ENCODE data around the gene FMNL2. TPM values are rescaled to one million over a fixed set of nuclear protein-coding genes. Genes with fewer than 3 reads are reported as not detected.

FMNL2 gene
- total RNA-seq, 4 donors from 2014 or later, result 25.2 to 35.0 (median 27.4) TPM

DNA sequence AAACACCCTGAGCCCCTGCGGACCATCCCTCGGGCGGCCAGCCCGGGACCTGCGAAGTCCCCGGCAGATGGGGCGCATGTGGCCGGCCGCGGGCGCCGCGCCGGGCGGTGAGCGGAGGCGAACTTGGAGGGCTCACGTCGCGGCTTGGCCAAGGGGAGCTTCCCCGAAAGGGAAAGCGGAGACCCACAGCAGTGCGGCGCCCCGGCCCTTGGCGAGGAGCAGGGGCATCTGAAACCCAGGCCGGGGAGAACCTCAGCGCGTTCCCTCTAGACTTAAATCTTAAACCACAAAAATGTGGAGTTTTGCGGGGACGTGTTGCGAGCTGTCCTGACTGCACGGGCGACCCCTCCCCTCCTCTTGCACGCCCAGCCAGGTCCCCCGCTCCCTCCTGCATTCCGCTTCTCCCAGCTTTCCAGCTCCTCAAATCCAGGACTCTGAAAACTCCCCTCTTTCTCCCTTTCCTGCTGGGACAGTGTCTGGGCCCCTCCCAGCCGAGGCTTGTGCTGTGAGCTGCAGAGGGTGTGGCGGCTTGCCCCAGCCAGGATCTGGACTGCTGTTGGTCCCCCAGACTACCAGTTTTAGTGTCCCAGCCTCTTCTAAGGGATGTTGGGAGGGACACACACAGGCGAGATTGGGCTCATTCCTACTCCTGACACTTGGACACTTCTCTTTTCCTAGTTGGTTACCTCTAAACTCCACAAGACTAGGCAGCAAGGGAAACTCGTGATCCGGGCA lies 1.3 kb downstream of the FMNL2 start:
- Histone ChIP-seq H3K27me3 (no peaks in the 10 kb centered on the region), H3K4me1 (peaks cover 0 to 55% (median 4%) of the 10 kb centered on the region in 3 donors), H3K4me3 (peak overlapping the region; percentile 77 to 79), H3K9me3 (no peaks in the 10 kb centered on the region), H3K27ac (peak overlapping the region; percentile 4 to 88 (median 82)), H3K36me3 (no peaks in the 10 kb centered on the region)
- ATAC-seq, result peak; percentile 60
- 1 to 7% methylated on average over 6 to 26 of the region's 42 CpGs for WGBS, 2 donors (ENCODE audit: low coverage in 1 of 2)
- no peak for TF ChIP-seq POLR2AphosphoS5 (IDR thresholded peaks at IDR 0.05)
- TF ChIP-seq, protein P1, sequence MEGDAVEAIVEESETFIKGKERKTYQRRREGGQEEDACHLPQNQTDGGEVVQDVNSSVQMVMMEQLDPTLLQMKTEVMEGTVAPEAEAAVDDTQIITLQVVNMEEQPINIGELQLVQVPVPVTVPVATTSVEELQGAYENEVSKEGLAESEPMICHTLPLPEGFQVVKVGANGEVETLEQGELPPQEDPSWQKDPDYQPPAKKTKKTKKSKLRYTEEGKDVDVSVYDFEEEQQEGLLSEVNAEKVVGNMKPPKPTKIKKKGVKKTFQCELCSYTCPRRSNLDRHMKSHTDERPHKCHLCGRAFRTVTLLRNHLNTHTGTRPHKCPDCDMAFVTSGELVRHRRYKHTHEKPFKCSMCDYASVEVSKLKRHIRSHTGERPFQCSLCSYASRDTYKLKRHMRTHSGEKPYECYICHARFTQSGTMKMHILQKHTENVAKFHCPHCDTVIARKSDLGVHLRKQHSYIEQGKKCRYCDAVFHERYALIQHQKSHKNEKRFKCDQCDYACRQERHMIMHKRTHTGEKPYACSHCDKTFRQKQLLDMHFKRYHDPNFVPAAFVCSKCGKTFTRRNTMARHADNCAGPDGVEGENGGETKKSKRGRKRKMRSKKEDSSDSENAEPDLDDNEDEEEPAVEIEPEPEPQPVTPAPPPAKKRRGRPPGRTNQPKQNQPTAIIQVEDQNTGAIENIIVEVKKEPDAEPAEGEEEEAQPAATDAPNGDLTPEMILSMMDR (IDR thresholded peaks at IDR 0.05), result no peak
- no peak for TF ChIP-seq POLR2A (IDR thresholded peaks at IDR 0.05)
- TF ChIP-seq EP300 (IDR thresholded peaks at IDR 0.05), result no peak

DNA sequence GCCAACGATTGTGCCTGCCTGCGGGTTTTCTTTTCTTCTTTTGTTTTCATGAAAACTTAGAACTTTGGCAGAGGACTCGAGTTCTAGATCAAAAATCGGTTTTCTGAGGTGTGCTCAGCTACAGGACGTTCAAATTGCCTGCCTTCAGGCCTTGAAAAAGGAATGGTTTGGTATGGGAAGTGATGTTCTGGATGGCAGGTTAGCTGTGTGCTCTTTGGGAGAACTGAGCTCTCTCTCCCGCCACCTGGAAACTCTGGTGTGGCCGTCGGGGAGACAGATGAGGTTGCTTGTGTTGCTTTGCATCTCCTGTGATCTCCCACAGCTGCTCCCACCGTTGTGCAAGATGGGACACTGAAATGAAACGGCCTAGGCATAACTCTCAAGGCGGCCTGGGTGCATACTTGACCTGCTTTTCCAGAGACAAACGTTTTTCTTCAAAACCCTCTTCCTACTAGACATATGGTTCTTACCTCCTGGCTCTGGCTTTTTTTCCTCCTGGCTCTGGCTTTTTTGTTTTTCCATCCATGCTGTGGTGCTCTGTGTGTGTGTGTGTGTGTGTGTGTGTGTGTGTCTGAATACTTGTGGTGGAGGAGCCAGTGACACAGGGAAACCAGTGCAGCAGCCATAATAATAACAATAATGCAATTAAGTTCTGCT lies 2.0 kb downstream of the FMNL2 start:
- 4 to 23% methylated on average over 6 to 9 of the region's 12 CpGs for WGBS, 2 donors (ENCODE audit: low coverage in 1 of 2)
- H3K4me1 ChIP-seq, result peaks cover 0 to 55% (median 4%) of the 10 kb centered on the region in 3 donors
- peak overlapping the region in 3 of 4 donors; percentile 80 to 88 (median 83) for H3K27ac ChIP-seq
- TF ChIP-seq POLR2A (IDR thresholded peaks at IDR 0.05) (no peak), POLR2AphosphoS5 (IDR thresholded peaks at IDR 0.05) (peak; percentile 31)
- peak; percentile 60 for ATAC-seq
- peak overlapping the region; percentile 77 to 79 for H3K4me3 ChIP-seq
- no peaks in the 10 kb centered on the region for H3K27me3 ChIP-seq
- no peaks in the 10 kb centered on the region for H3K9me3 ChIP-seq
- no peaks in the 10 kb centered on the region for H3K36me3 ChIP-seq

DNA sequence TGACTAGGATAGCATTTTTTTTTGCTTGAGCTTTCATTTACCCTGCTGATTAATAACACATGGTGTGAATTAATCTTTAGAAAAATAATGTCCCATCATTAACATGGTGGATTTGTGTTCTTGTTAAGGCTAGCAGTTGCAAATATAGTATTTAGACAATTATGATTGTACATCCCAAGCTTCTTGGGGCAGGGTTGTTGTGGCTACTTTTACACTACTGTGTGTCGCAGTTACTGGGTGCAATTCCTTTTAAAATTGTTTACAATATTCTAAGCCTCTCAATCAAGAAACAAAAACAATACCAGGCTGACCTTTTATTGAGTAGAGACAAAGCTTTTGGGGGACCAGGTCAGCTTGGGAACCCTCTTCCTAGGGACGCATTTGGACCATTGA lies 2.5 kb downstream of the FMNL2 start:
- H3K9me3 ChIP-seq, result no peaks in the 10 kb centered on the region
- H3K4me1 ChIP-seq, result peaks cover 0 to 55% (median 4%) of the 10 kb centered on the region in 3 donors
- no peaks in the 10 kb centered on the region for H3K27me3 ChIP-seq
- no peak for ATAC-seq
- TF ChIP-seq POLR2A (IDR thresholded peaks at IDR 0.05) (no peak), EP300 (IDR thresholded peaks at IDR 0.05) (no peak), POLR2AphosphoS5 (IDR thresholded peaks at IDR 0.05) (no peak)
- TF ChIP-seq, protein P1 (IDR thresholded peaks at IDR 0.05), result no peak
- peak overlapping the region in 3 of 4 donors; percentile 80 to 88 (median 83) for H3K27ac ChIP-seq
- WGBS, 2 donors (ENCODE audit: low coverage in 1 of 2), result 29 to 73% methylated on average over 2 of the region's 2 CpGs
- no peaks in the 10 kb centered on the region for H3K36me3 ChIP-seq
- peak overlapping the region in 1 of 2 donors; percentile 77 for H3K4me3 ChIP-seq

DNA sequence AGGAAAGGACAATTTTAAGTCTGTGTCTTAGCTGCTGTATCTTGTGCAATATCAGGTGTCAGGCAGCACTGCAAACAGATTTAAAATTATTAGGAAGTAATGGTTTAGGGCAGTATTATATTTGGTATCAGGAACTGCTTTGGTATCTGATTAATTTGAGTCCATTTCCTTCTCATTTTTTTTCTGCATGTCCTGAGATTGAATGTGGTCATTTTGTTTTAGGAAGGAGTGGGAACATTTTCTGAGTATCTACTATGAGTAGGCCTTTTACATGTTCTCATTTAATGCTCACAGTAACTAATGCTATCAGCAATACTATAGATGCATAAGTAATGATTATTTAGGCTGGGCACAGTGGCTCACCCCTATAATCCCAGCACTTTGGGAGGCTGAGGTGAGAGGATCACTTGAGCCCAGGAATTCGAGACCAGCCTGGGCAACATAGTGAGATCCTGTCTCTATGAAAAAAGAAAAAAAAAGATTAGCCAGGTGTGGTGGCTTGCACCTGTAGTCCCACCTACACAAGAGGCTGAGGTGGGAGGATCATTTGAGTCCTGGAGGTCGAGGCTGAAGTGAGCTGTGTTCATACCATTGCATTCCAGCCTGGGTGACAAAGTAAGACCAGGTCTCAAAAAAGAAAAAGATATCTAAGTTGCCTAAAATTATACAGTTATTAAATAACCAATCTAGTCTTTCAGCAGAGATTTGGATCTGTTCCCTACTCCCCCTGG lies 4.7 kb downstream of the FMNL2 start:
- WGBS, 2 donors (ENCODE audit: low coverage in 1 of 2), result 87 to 92% methylated on average over 2 of the region's 2 CpGs
- H3K4me1 ChIP-seq, result peaks cover 0 to 47% (median 4%) of the 10 kb centered on the region in 3 donors
- TF ChIP-seq EP300 (IDR thresholded peaks at IDR 0.05), result no peak
- TF ChIP-seq, protein P1 (IDR thresholded peaks at IDR 0.05), result no peak
- no peak for TF ChIP-seq POLR2A (IDR thresholded peaks at IDR 0.05)
- no peak for TF ChIP-seq POLR2AphosphoS5 (IDR thresholded peaks at IDR 0.05)

More for the DNA sequence above, 4.7 kb downstream of the FMNL2 start:
- H3K27me3 ChIP-seq, result no peaks in the 10 kb centered on the region
- H3K36me3 ChIP-seq, result peaks cover 0 to 17% of the 10 kb centered on the region in 2 donors
- no peaks in the 10 kb centered on the region for H3K9me3 ChIP-seq
- H3K27ac ChIP-seq, result no peak overlapping the region
- ATAC-seq, result no peak
- H3K4me3 ChIP-seq, result no peak overlapping the region
